H1 (cell line): Measurements from ENCODE around the gene CD48. TPM values are rescaled to one million over a fixed set of nuclear protein-coding genes. Genes with fewer than 3 reads are reported as not detected.

ENCODE experiments used
- CTCF ChIA-PET: fragments of 300-600 bp; sonication (Branson Sonifier 250); formaldehyde crosslinking; loops from one replicate; lab custom pipeline; 2021; ENCODE audit not compliant: partially characterized antibody; lab: Charles Lee
- POLR2A ChIA-PET: fragments of 300-600 bp; sonication (Branson Sonifier 250); formaldehyde crosslinking; loops from one replicate; lab custom pipeline; 2021; ENCODE audit warnings: inconsistent platforms; ENCODE audit not compliant: partially characterized antibody; lab: Charles Lee
- DNase-seq, 2 experiments: peaks; one replicate each; pipeline versions ENCODE4 v3.0.0 to v3.0.0-alpha.2; 2010 to 2022; ENCODE audit warnings: low spot score in 2 of 2, low read depth in 1 of 2, mixed read lengths in 1 of 2
- FAIRE-seq: peaks from 2 replicates; lab custom pipeline; 2011; peaks lifted over from hg19 to GRCh38; lab: Jason Lieb, UNC
- H2AFZ ChIP-seq: 2 replicates; pipeline ENCODE4 v1.8.1; 2012; ENCODE audit warnings: low read length, inconsistent platforms
- H2AK5ac ChIP-seq: 2 replicates; pipeline ENCODE4 v1.6.1; 2013; ENCODE audit warnings: low read depth, low read length
- H2BK120ac ChIP-seq: replicated peaks from 2 replicates; pipeline ENCODE3; 2013; ENCODE audit warnings: low read depth, low read length, inconsistent platforms
- H2BK12ac ChIP-seq: 2 replicates; pipeline ENCODE4 v1.6.1; 2013; ENCODE audit warnings: low read depth, low read length
- H2BK15ac ChIP-seq: 2 replicates; pipeline ENCODE4 v1.6.1; 2013; ENCODE audit warnings: low read length
- H2BK20ac ChIP-seq: 2 replicates; pipeline ENCODE4 v1.6.1; 2013; ENCODE audit warnings: low read length
- H2BK5ac ChIP-seq: 2 replicates; pipeline ENCODE4 v1.6.1; 2013; ENCODE audit warnings: low read depth, low read length
- H3K14ac ChIP-seq: 2 replicates; pipeline ENCODE4 v1.6.1; 2013; ENCODE audit warnings: inconsistent platforms; ENCODE audit not compliant: insufficient read length
- H3K18ac ChIP-seq: 2 replicates; pipeline ENCODE4 v1.6.1; 2013; ENCODE audit warnings: low read length; ENCODE audit errors: extremely low read depth
- H3K23ac ChIP-seq: 2 replicates; pipeline ENCODE4 v1.6.1; 2013; ENCODE audit warnings: inconsistent platforms; ENCODE audit not compliant: insufficient read length
- H3K23me2 ChIP-seq: 2 replicates; pipeline ENCODE4 v1.6.1; 2013; ENCODE audit warnings: low read depth, low read length
- H3K27ac ChIP-seq: 2 replicates; pipeline ENCODE4 v1.6.1; 2011; ENCODE audit warnings: low read depth, low read length, inconsistent platforms
- H3K27me3 ChIP-seq, 4 experiments: replicated peaks in 1 of 4; 1 replicate in 1 of 4; 2 replicates in 3 of 4; pipeline versions ENCODE4 v1.6.1 to v1.8.1; 2011 to 2013; ENCODE audit warnings: low read length in 3 of 4, mild to moderate bottlenecking in 3 of 4, inconsistent platforms in 2 of 4, mixed read lengths in 2 of 4, moderate library complexity in 1 of 4; ENCODE audit not compliant: control insufficient read depth in 3 of 4, insufficient read depth in 3 of 4; ENCODE audit errors: extremely low read depth in 1 of 4
- H3K36me3 ChIP-seq, 4 experiments: 2 replicates each; pipeline versions ENCODE4 v1.6.1 to v1.8.1; 2011 to 2013; ENCODE audit warnings: mild to moderate bottlenecking in 4 of 4, low read length in 3 of 4, moderate library complexity in 2 of 4, control low read depth in 1 of 4, inconsistent platforms in 1 of 4; ENCODE audit not compliant: insufficient read depth in 4 of 4, control insufficient read depth in 2 of 4
- H3K4ac ChIP-seq: replicated peaks from 2 replicates; pipeline ENCODE3; 2013; ENCODE audit warnings: low read length, low read depth, mixed read lengths, inconsistent platforms; ENCODE audit not compliant: insufficient read length
- H3K4me1 ChIP-seq, 4 experiments: replicated peaks in 1 of 4; 1 replicate in 1 of 4; 2 replicates in 3 of 4; pipeline versions ENCODE4 v1.6.1 to v1.8.1; 2011 to 2013; ENCODE audit warnings: low read length in 3 of 4, inconsistent platforms in 2 of 4, mixed read lengths in 1 of 4; ENCODE audit not compliant: insufficient read depth in 4 of 4, control insufficient read depth in 3 of 4
- H3K4me2 ChIP-seq, 2 experiments: 2 replicates each; pipeline versions ENCODE4 v1.6.1 to v1.8.1; 2011 to 2013; ENCODE audit warnings: low read depth in 2 of 2, low read length in 2 of 2, control low read depth in 1 of 2, inconsistent platforms in 1 of 2, mild to moderate bottlenecking in 1 of 2; ENCODE audit not compliant: insufficient read depth in 1 of 2
- H3K4me3 ChIP-seq, 4 experiments: fragments of 200-600, 300-600 bp in 1 of 4; sonication (generic), shearing (Covaris generic), sonication (Bioruptor Twin) in 1 of 4; 2 replicates each; pipeline versions ENCODE4 v1.5.1 to v1.8.1; 2011 to 2016; ENCODE audit warnings: low read length in 4 of 4, low read depth in 3 of 4, control low read depth in 2 of 4, inconsistent platforms in 2 of 4, mild to moderate bottlenecking in 2 of 4, mixed read lengths in 1 of 4, moderate library complexity in 1 of 4; ENCODE audit not compliant: insufficient read depth in 2 of 4; ENCODE audit errors: extremely low read depth in 1 of 4
- H3K56ac ChIP-seq: replicated peaks from 2 replicates; pipeline ENCODE3; 2013; ENCODE audit warnings: low read depth, mild to moderate bottlenecking, mixed read lengths, low read length, inconsistent platforms; ENCODE audit not compliant: insufficient read length
- H3K79me1 ChIP-seq: 2 replicates; pipeline ENCODE4 v1.6.1; 2013; ENCODE audit warnings: low read depth, low read length, control low read depth
- H3K79me2 ChIP-seq, 2 experiments: 2 replicates each; pipeline versions ENCODE4 v1.6.1 to v1.8.1; 2012 to 2013; ENCODE audit warnings: low read length in 2 of 2, mild to moderate bottlenecking in 2 of 2, inconsistent platforms in 1 of 2; ENCODE audit not compliant: insufficient read depth in 2 of 2, control insufficient read depth in 1 of 2
- H3K9ac ChIP-seq, 4 experiments: replicated peaks in 1 of 4; 1 replicate in 1 of 4; 2 replicates in 3 of 4; pipeline versions ENCODE4 v1.6.1 to v1.8.1; 2011 to 2013; ENCODE audit warnings: low read depth in 3 of 4, low read length in 3 of 4, control low read depth in 2 of 4, mild to moderate bottlenecking in 2 of 4, moderate library complexity in 2 of 4, inconsistent platforms in 1 of 4; ENCODE audit errors: extremely low read depth in 1 of 4
- H3K9me3 ChIP-seq, 2 experiments: 2 replicates each; pipeline versions ENCODE4 v1.6.1 to v1.8.1; 2012 to 2013; ENCODE audit warnings: mild to moderate bottlenecking in 2 of 2, moderate library complexity in 2 of 2, control low read depth in 1 of 2, inconsistent platforms in 1 of 2, low read depth in 1 of 2, low read length in 1 of 2, mixed read lengths in 1 of 2; ENCODE audit not compliant: insufficient read depth in 2 of 2
- H4K20me1 ChIP-seq, 2 experiments: replicated peaks in 1 of 2; 2 replicates each; pipeline versions ENCODE3 to v1.8.1; 2011 to 2013; ENCODE audit warnings: inconsistent platforms in 2 of 2, low read length in 2 of 2, mild to moderate bottlenecking in 1 of 2; ENCODE audit not compliant: insufficient read depth in 2 of 2, control insufficient read depth in 1 of 2
- H4K5ac ChIP-seq: 2 replicates; pipeline ENCODE4 v1.6.1; 2013; ENCODE audit warnings: low read length, low read depth, mixed read lengths, inconsistent platforms; ENCODE audit not compliant: insufficient read length
- H4K8ac ChIP-seq: 2 replicates; pipeline ENCODE4 v1.8.0; 2013; ENCODE audit warnings: mild to moderate bottlenecking, moderate library complexity, low read length, inconsistent platforms; ENCODE audit not compliant: insufficient read depth; ENCODE audit errors: extremely low read depth
- H4K91ac ChIP-seq: replicated peaks from 2 replicates; pipeline ENCODE3; 2013; ENCODE audit warnings: low read length, mixed read lengths, inconsistent platforms; ENCODE audit not compliant: insufficient read length
- ATF2 ChIP-seq: IDR thresholded peaks from 2 replicates; pipeline ENCODE4 v1.6.1; 2012; ENCODE audit warnings: low read length, inconsistent platforms
- BACH1 ChIP-seq: IDR thresholded peaks from 2 replicates; pipeline ENCODE4 v1.6.1; 2012; ENCODE audit warnings: low read length, improper control_type of control experiment
- CBX5 ChIP-seq: fragments of 300-800, 300-1000 bp; sonication (generic); IDR thresholded peaks from 2 replicates; pipeline ENCODE4 v1.7.1; 2016; ENCODE audit warnings: antibody characterized with exemption, low read length, low read depth
- CEBPB ChIP-seq: IDR thresholded peaks from 2 replicates; pipeline ENCODE4 v1.6.1; 2012; ENCODE audit warnings: low read depth, low read length
- HDAC6 ChIP-seq: IDR thresholded peaks from one replicate; pipeline ENCODE4 v1.7.1; 2012; ENCODE audit warnings: low read depth, mild to moderate bottlenecking, inconsistent platforms, low read length, moderate library complexity
- MAFK ChIP-seq: IDR thresholded peaks from 2 replicates; pipeline ENCODE4 v1.6.1; 2012; ENCODE audit warnings: low read depth, mild to moderate bottlenecking, improper control_type of control experiment, low read length
- NANOG ChIP-seq: IDR thresholded peaks from 2 replicates; pipeline ENCODE4 v1.6.1; 2011; ENCODE audit warnings: low read length, low read depth, mild to moderate bottlenecking, inconsistent platforms; ENCODE audit not compliant: insufficient read depth, poor library complexity, severe bottlenecking
- RNF2 ChIP-seq: fragments of 200-900, 300-1000 bp; sonication (generic); IDR thresholded peaks from 2 replicates; pipeline ENCODE4 v1.7.1; 2016; ENCODE audit warnings: borderline replicate concordance, low read depth, mild to moderate bottlenecking, antibody characterized with exemption, low read length; ENCODE audit not compliant: poor library complexity, severe bottlenecking; ENCODE audit errors: missing control alignments
- SP1 ChIP-seq: IDR thresholded peaks from 2 replicates; pipeline ENCODE4 v1.6.1; 2011; ENCODE audit warnings: low read depth, low read length
- TCF12 ChIP-seq: IDR thresholded peaks from 2 replicates; pipeline ENCODE4 v1.6.1; 2011; ENCODE audit warnings: low read depth, mild to moderate bottlenecking, low read length
- YY1 ChIP-seq: IDR thresholded peaks from 2 replicates; pipeline ENCODE4 v1.6.1; 2011; ENCODE audit warnings: low read depth, mild to moderate bottlenecking, low read length
- WGBS, 2 experiments: shearing (Covaris generic) in 1 of 2; methylation state at CpG; one replicate each; pipeline versions ENCODE4 v1.1.6 to v1.1.7; 2013 to 2015; ENCODE audit warnings: low lambda C conversion rate in 2 of 2, mixed read lengths in 2 of 2, inconsistent platforms in 1 of 2, low coverage in 1 of 2, missing lambda C conversion rate in 1 of 2; ENCODE audit not compliant: insufficient replicate concordance in 2 of 2, insufficient coverage in 1 of 2, insufficient read length in 1 of 2; ENCODE audit errors: extremely low coverage in 1 of 2, missing lambda C conversion rate in 1 of 2; 5-methylcytosine and 5-hydroxymethylcytosine counted together
- polyA plus RNA-seq, 7 experiments: library from polyadenylated mRNA; depleted of rRNA in 3 of 7; stranded (reverse) in 5 of 7; unstranded in 2 of 7; fragments of >200 nt in 5 of 7; fragments of 200-250 nt in 2 of 7; gene quantifications; 1 replicate in 5 of 7; 2 replicates in 1 of 7; 4 replicates in 1 of 7; pipeline versions ENCODE4 v1.2.1 to v1.2.3, GENCODE V29; 2011 to 2013; ENCODE audit warnings: missing spikeins in 2 of 7, mixed read lengths in 2 of 7
- total RNA-seq: library from RNA; stranded (reverse); fragmentation: NEBNext Ultra II Directional; extraction: Animal tissue kit (Norgen Biotek cat#: 25700); gene quantifications from 2 replicates; pipeline ENCODE4 v1.2.1, GENCODE V29; 2021
- TF ChIP-seq, protein P1 (sequence below): IDR thresholded peaks from 2 replicates; pipeline ENCODE4 v1.6.1; 2012; ENCODE audit warnings: inconsistent platforms

CD48 gene
- total and polyA plus RNA-seq, 2 of the 8 experiments (the other 6 are each of a cell fraction or from before 2014, with no cell fraction given), result 0.08 TPM; not detected in 1

DNA sequence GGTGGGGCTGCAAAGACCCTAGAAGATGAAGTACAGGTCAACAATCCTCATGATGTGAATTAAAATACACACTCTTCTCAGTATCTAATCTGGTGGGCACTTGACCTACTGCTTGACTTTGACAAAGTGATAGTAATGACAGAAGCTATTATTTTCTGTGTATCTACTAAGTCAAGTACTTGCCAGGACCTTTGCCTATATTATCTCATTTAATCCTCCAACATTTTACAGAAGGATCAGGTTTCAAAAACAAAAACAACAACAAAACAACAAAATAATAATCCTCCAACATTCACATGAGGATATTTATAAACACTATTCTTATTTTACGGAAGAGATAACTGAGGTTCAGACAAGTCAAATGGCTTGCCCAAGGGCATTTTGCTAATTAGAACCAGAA is 4.4 kb upstream of the CD48 start:
- ChIA-PET POLR2A (no interaction called here), CTCF (interaction anchor here (0.7 to 3.9 kb wide), 8 partner anchors 9 to 238 kb away, joined by 3 to 18 read pairs (median 5); no protein-coding TSS in a partner anchor)
- FAIRE-seq, result no peak
- no peak for DNase-seq
- Histone ChIP-seq H3K23ac (no peak overlapping the region), H2AK5ac (no peak overlapping the region), H3K14ac (no peak overlapping the region), H3K4ac (no peak overlapping the region), H3K4me1 (no peaks in the 10 kb centered on the region), H3K4me2 (no peak overlapping the region), H2AFZ (no peak overlapping the region), H4K91ac (no peak overlapping the region), H4K8ac (no peak overlapping the region), H2BK120ac (no peak overlapping the region), H3K18ac (no peak overlapping the region), H3K56ac (no peak overlapping the region), H3K27me3 (no peaks in the 10 kb centered on the region), H2BK5ac (no peak overlapping the region), H3K36me3 (no peaks in the 10 kb centered on the region; a peak in 1 of 8 replicates), H2BK20ac (no peak overlapping the region), H3K4me3 (no peak overlapping the region), H2BK12ac (no peak overlapping the region), H2BK15ac (no peak overlapping the region), H3K9me3 (no peaks in the 10 kb centered on the region; a peak in 1 of 4 replicates), H3K23me2 (no peaks in the 10 kb centered on the region), H3K9ac (no peak overlapping the region), H3K79me1 (no peaks in the 10 kb centered on the region; the same call in 1 of the 2 replicates), H4K5ac (no peak overlapping the region), H4K20me1 (no peaks in the 10 kb centered on the region), H3K79me2 (no peaks in the 10 kb centered on the region), H3K27ac (no peak overlapping the region)
- WGBS, 2 experiments, result 88% methylated on average over 1 of the region's 1 CpG; no CpG with 5 or more reads in 1 of the 2 experiments
- TF ChIP-seq ATF2 (no peak), BACH1 (no peak), YY1 (no peak), HDAC6 (no peak), RNF2 (no peak), NANOG (no peak), TCF12 (no peak), CBX5 (no peak), CEBPB (no peak), MAFK (no peak), SP1 (no peak)
- TF ChIP-seq, protein P1, sequence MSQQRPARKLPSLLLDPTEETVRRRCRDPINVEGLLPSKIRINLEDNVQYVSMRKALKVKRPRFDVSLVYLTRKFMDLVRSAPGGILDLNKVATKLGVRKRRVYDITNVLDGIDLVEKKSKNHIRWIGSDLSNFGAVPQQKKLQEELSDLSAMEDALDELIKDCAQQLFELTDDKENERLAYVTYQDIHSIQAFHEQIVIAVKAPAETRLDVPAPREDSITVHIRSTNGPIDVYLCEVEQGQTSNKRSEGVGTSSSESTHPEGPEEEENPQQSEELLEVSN, result no peak
